C4-2B (cell line): ENCODE measurements around the gene PER3.

Experiments
- ZFX ChIP-seq: fragments of 450-650 bp; IDR thresholded peaks from 2 replicates; pipeline ENCODE4 v1.6.1; 2017
- TF ChIP-seq, protein P1 (sequence below): fragments of 450-650 bp; conservative IDR thresholded peaks from 2 replicates; pipeline ENCODE4 v1.5.1; 2017; ENCODE audit warnings: mild to moderate bottlenecking

GRCh38 chr1:7749126-7749525 is 35.0 kb upstream of the PER3 start:
- TF ChIP-seq, protein P1, sequence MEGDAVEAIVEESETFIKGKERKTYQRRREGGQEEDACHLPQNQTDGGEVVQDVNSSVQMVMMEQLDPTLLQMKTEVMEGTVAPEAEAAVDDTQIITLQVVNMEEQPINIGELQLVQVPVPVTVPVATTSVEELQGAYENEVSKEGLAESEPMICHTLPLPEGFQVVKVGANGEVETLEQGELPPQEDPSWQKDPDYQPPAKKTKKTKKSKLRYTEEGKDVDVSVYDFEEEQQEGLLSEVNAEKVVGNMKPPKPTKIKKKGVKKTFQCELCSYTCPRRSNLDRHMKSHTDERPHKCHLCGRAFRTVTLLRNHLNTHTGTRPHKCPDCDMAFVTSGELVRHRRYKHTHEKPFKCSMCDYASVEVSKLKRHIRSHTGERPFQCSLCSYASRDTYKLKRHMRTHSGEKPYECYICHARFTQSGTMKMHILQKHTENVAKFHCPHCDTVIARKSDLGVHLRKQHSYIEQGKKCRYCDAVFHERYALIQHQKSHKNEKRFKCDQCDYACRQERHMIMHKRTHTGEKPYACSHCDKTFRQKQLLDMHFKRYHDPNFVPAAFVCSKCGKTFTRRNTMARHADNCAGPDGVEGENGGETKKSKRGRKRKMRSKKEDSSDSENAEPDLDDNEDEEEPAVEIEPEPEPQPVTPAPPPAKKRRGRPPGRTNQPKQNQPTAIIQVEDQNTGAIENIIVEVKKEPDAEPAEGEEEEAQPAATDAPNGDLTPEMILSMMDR, result no peak
- TF ChIP-seq ZFX, result no peak
